Measurements from ENCODE around the gene L3MBTL1.
A peak's percentile ranks its signal among the peaks of the same experiment; 100 is the strongest.
"Not testable (repeated sequence)": the region's sequence is repeated elsewhere in the genome, so short reads cannot be mapped to it uniquely, and the experiment has no call there.

L3MBTL1 gene

GRCh38 chr20:43502021-43502420, 5.5 kb upstream of the L3MBTL1 start:
- not testable (repeated sequence) for DNase-seq (ENCODE audit: low spot score)

- no peak for DNase-seq (ENCODE audit: low spot score)
These were observed 1.3 kb upstream of the L3MBTL1 start for GRCh38 chr20:43506238-43506637.

GRCh38 chr20:43508106-43508505, 609 bp downstream of the L3MBTL1 start:
- DNase-seq (ENCODE audit: low spot score): no peak

- no peak for DNase-seq (ENCODE audit: low spot score)
These were observed 1.1 kb downstream of the L3MBTL1 start for GRCh38 chr20:43508604-43509040.

- DNase-seq (ENCODE audit: low spot score): no peak
These were observed 4.4 kb downstream of the L3MBTL1 start for GRCh38 chr20:43511879-43512278.

GRCh38 chr20:43513372-43513930, 6.0 kb downstream of the L3MBTL1 start:
- no peak for DNase-seq (ENCODE audit: low spot score)

- DNase-seq (ENCODE audit: low spot score): peak; percentile 99
These were observed 6.6 kb downstream of the L3MBTL1 start for GRCh38 chr20:43513931-43514647.

GRCh38 chr20:43514648-43514999, 7.1 kb downstream of the L3MBTL1 start:
- peak; percentile 58 for DNase-seq (ENCODE audit: low spot score)

- no peak for DNase-seq (ENCODE audit: low spot score)
These were observed 8.1 kb downstream of the L3MBTL1 start for GRCh38 chr20:43515628-43516027.

- DNase-seq (ENCODE audit: low spot score): no peak
These were observed 8.8 kb downstream of the L3MBTL1 start for GRCh38 chr20:43516251-43516824.

- no peak for DNase-seq (ENCODE audit: low spot score)
These were observed 12.7 kb downstream of the L3MBTL1 start for GRCh38 chr20:43520074-43520630.

GRCh38 chr20:43525021-43525420, 17.5 kb downstream of the L3MBTL1 start:
- no peak for DNase-seq (ENCODE audit: low spot score)

- DNase-seq (ENCODE audit: low spot score): no peak
These were observed 20.9 kb downstream of the L3MBTL1 start for GRCh38 chr20:43528258-43528875.

- no peak for DNase-seq (ENCODE audit: low spot score)
These were observed 21.6 kb downstream of the L3MBTL1 start for GRCh38 chr20:43529051-43529450.

- no peak for DNase-seq (ENCODE audit: low spot score)
These were observed 22.1 kb downstream of the L3MBTL1 start for GRCh38 chr20:43529457-43530153.

GRCh38 chr20:43530321-43531090, 23.0 kb downstream of the L3MBTL1 start:
- DNase-seq (ENCODE audit: low spot score): no peak

- DNase-seq (ENCODE audit: low spot score): no peak
These were observed 23.6 kb downstream of the L3MBTL1 start for GRCh38 chr20:43531091-43531443.

GRCh38 chr20:43532416-43533055, 25.0 kb downstream of the L3MBTL1 start:
- no peak for DNase-seq (ENCODE audit: low spot score)

GRCh38 chr20:43533060-43533459, 25.6 kb downstream of the L3MBTL1 start:
- no peak for DNase-seq (ENCODE audit: low spot score)

GRCh38 chr20:43534016-43534415, 26.5 kb downstream of the L3MBTL1 start:
- no peak for DNase-seq (ENCODE audit: low spot score)

All from SK-N-DZ (cell line).